Breast epithelium (tissue), 3 donors: ENCODE measurements around the gene WRAP53.

Experiments used
- CTCF ChIP-seq, 3 donors: fragments of 450-650 bp; IDR thresholded peaks; one replicate each; pipeline ENCODE4 v1.5.1; 2016 to 2017; ENCODE audit warnings: antibody characterized with exemption in 3 of 3, mild to moderate bottlenecking in 3 of 3, moderate library complexity in 3 of 3
- POLR2A ChIP-seq: fragments of 450-650 bp; IDR thresholded peaks from one replicate; pipeline ENCODE4 v1.6.1; 2016; ENCODE audit warnings: antibody characterized with exemption, mild to moderate bottlenecking, moderate library complexity
- POLR2AphosphoS5 ChIP-seq, 3 donors: sonication (generic); formaldehyde crosslinking; IDR thresholded peaks; one replicate each; pipeline ENCODE4 v1.6.1; 2017; ENCODE audit warnings: antibody characterized with exemption in 3 of 3

- no peak for TF ChIP-seq POLR2A
- TF ChIP-seq CTCF (IDR thresholded peaks at IDR 0.05) = no peak
- no peak for TF ChIP-seq POLR2AphosphoS5 (IDR thresholded peaks at IDR 0.05)
Measured at GRCh38 chr17:7748076-7748775, 59.9 kb downstream of the WRAP53 start.
